Left ventricle myocardium inferior (tissue), 1 donor: Measurements from ENCODE around the gene NOL4L. TPM values are rescaled to one million over a fixed set of nuclear protein-coding genes. Genes with fewer than 3 reads are reported as not detected.

Source experiments
- DNase-seq: peaks from one replicate; pipeline ENCODE4 v3.0.0-alpha.2; 2020
- H3K27ac ChIP-seq: fragments of 200-600 bp; replicated peaks from 2 replicates; pipeline ENCODE4 v1.8.0; 2021
- H3K27me3 ChIP-seq: fragments of 200-600 bp; 2 replicates; pipeline ENCODE4 v1.8.0; 2021; ENCODE audit warnings: low read depth
- H3K36me3 ChIP-seq: fragments of 200-600 bp; 2 replicates; pipeline ENCODE4 v1.8.0; 2021
- H3K4me1 ChIP-seq: fragments of 200-600 bp; 2 replicates; pipeline ENCODE4 v1.8.0; 2021
- H3K4me3 ChIP-seq: fragments of 200-600 bp; 2 replicates; pipeline ENCODE4 v1.8.0; 2021; ENCODE audit warnings: mild to moderate bottlenecking, moderate library complexity
- H3K9me3 ChIP-seq: fragments of 200-600 bp; replicated peaks from 2 replicates; pipeline ENCODE4 v1.8.0; 2021
- CTCF ChIP-seq: fragments of 200-600 bp; IDR thresholded peaks from 2 replicates; pipeline ENCODE4 v1.8.0; 2021; ENCODE audit warnings: antibody characterized with exemption, mild to moderate bottlenecking, borderline replicate concordance
- intact Hi-C: fragments of 100-400 bp; cut with micrococcal nuclease; formaldehyde crosslinking; loops from one replicate; pipeline ENCODE4 v1.11.0; 2022
- total RNA-seq: library from RNA; stranded (reverse); fragmentation: NEBNext Ultra II Directional; extraction: Animal tissue kit (Norgen Biotek cat#: 25700); gene quantifications from one replicate; pipeline ENCODE4 v1.2.1, GENCODE V29; 2021
- donor health status: DM: no; HTN: yes; CAD: no; lungs with severe emphysema.

NOL4L gene
- total RNA-seq, 1 donor from 2014 or later, result 5.6 TPM

DNA sequence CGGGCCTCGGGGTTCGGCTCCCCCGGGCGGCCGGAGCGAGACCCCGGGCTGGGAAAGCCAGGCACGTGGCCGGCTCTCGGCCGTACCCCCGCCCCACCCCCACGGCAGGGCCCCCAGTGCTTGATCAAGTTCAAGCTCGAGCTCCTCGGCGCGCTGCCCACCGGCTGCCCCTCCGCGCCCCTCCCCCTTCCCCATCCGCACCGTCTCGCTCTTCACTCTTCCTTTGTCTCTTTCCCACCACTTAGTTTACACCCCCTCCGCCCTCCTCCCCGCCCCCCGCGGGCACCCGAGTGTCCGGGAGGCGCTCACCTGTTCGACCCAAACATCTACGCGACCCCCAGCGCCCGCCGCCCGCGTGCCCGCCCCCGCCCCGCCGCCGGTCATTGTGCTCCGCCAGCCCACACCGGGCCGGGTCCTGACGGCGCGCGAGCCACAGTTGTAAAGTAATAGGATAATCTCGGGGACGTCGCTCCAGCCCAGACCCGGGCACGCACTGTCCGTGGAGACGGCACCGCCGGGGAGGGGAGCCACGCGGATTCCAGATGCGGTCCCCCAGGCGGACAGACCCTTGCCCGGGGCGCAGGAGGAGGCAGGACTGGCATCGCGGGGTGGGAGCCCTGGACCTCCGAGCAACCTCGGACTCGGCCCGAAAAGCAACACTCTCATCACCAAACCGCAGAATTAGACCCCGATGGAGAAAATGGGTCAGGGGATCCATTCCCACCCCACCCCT is 100.7 kb downstream of the NOL4L start:
- intact Hi-C loops, result loop anchor here (10.0 kb wide), 1 partner anchor 120 kb away; no protein-coding TSS in a partner anchor
- TF ChIP-seq CTCF, result no peak
- H3K27ac ChIP-seq, result peak overlapping the region; percentile 88
- H3K4me1 ChIP-seq, result peaks cover 53% of the 10 kb centered on the region
- no peaks in the 10 kb centered on the region for H3K27me3 ChIP-seq
- peak; percentile 36 for DNase-seq
- no peaks in the 10 kb centered on the region for H3K36me3 ChIP-seq
- H3K4me3 ChIP-seq, result peak overlapping the region; percentile 85
- H3K9me3 ChIP-seq, result no peaks in the 10 kb centered on the region

GRCh38 chr20:32483351-32484224 is 101.5 kb downstream of the NOL4L start:
- no peaks in the 10 kb centered on the region for H3K9me3 ChIP-seq
- no peak for TF ChIP-seq CTCF
- H3K4me3 ChIP-seq, result peak overlapping the region; percentile 85
- peak overlapping the region; percentile 88 for H3K27ac ChIP-seq
- H3K4me1 ChIP-seq, result peaks cover 53% of the 10 kb centered on the region
- DNase-seq, result peak; percentile 60
- intact Hi-C loops, result loop anchor here (10.0 kb wide), 1 partner anchor 119 kb away; no protein-coding TSS in a partner anchor
- no peaks in the 10 kb centered on the region for H3K36me3 ChIP-seq
- no peaks in the 10 kb centered on the region for H3K27me3 ChIP-seq

DNA sequence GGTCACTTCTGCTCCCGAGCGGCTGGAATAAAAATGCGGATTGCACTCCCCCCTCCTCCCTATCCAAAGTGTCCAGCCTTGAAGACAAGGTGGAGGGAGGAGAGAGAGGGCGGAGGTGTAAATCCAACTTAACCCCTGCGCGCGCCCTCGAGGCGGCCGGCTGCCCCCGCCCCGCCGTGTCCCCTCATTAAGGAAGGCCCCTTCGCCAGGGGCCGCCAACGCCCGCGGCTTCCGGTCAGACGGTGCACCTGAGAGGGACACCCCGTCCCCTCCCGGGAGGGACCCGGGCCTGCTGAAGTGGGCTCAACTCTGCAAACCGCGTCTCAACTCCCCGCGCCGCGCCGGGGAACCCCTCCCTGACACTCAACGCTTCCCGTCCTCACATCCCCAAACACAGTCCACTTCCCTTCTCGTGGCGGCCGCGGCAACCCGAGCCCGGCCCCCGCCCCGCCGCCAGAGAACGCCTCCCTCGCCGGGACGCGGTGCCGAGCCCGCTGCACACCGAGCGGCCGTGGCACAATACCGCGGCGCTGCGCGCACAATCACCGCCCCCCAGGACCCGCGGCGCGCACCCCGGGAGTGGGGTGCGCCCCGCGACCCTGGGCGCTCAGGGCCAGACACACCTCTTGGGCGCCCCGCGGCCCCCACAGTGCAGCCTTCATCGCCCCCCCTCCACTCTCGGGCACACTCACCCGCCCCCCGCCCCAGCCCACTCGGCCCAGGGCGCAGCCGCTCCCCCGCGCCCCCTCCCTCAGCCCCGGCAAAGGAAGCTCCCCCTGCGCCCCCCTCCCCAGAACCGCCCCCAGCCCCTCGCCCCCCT is 102.5 kb downstream of the NOL4L start:
- peaks cover 57% of the 10 kb centered on the region for H3K4me1 ChIP-seq
- no peaks in the 10 kb centered on the region for H3K9me3 ChIP-seq
- no peak for TF ChIP-seq CTCF
- no peaks in the 10 kb centered on the region for H3K27me3 ChIP-seq
- no peaks in the 10 kb centered on the region for H3K36me3 ChIP-seq
- peak; percentile 63 for DNase-seq
- intact Hi-C loops, result loop anchor here (10.0 kb wide), 1 partner anchor 118 kb away; no protein-coding TSS in a partner anchor
- H3K4me3 ChIP-seq, result peak overlapping the region; percentile 85
- peak overlapping the region; percentile 88 for H3K27ac ChIP-seq

DNA sequence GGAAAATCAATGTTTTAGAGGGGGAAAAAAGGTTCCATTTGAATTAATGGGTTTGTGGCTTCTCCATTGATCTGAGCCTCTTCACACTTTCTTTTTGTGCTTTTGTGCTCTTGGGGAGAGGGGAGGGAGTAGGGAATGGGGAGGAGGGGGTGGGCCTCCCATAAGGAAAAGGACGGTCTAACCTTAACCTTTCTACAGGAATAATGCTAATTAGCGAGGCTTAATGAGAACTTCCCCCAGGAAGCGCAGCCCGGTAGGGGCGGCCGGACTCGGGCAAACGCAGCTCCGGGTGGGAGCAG is 103.0 kb downstream of the NOL4L start:
- Histone ChIP-seq H3K27me3 (no peaks in the 10 kb centered on the region), H3K4me3 (peak overlapping the region; percentile 85), H3K27ac (peak overlapping the region; percentile 88), H3K36me3 (no peaks in the 10 kb centered on the region), H3K4me1 (peaks cover 62% of the 10 kb centered on the region), H3K9me3 (no peaks in the 10 kb centered on the region)
- no peak for TF ChIP-seq CTCF
- no peak for DNase-seq
- intact Hi-C loops, result loop anchor here (10.0 kb wide), 1 partner anchor 117 kb away; no protein-coding TSS in a partner anchor
